MM.1S (cell line): ENCODE results near the gene SLC30A4.

Source experiments
- EZH2 ChIP-seq: fragments of 300-600 bp; sonication (generic); optimal IDR thresholded peaks from 2 replicates; pipeline ENCODE3; 2017; ENCODE audit warnings: low read depth, mild to moderate bottlenecking, antibody characterized with exemption, low read length, mixed read lengths
- TF ChIP-seq, protein P1 (sequence below): fragments of 300-600 bp; sonication (generic); IDR thresholded peaks from 2 replicates; pipeline ENCODE4 v1.5.1; 2016; ENCODE audit warnings: antibody characterized with exemption, low read length, mixed read lengths

DNA sequence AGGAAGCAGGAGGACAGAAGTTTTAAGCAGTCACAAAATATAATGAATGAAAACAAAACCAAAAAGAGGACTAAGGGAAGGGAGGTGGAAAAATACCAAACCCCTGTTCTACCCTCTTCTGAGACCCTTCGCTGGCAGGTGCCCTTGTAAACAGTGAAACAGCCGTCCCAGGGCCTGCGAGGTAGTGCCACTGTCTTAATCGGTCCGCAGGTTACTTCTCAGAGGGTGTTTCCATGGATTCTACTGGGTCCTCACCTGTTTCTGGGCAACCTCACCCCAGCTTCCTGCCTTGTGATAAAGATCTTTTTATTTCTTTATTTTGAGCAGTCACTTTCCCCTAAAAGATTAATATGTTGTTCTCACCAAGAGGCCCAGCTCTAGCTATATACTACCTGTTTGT is 65.3 kb downstream of the SLC30A4 start:
- no peak for TF ChIP-seq EZH2
- TF ChIP-seq, protein P1, sequence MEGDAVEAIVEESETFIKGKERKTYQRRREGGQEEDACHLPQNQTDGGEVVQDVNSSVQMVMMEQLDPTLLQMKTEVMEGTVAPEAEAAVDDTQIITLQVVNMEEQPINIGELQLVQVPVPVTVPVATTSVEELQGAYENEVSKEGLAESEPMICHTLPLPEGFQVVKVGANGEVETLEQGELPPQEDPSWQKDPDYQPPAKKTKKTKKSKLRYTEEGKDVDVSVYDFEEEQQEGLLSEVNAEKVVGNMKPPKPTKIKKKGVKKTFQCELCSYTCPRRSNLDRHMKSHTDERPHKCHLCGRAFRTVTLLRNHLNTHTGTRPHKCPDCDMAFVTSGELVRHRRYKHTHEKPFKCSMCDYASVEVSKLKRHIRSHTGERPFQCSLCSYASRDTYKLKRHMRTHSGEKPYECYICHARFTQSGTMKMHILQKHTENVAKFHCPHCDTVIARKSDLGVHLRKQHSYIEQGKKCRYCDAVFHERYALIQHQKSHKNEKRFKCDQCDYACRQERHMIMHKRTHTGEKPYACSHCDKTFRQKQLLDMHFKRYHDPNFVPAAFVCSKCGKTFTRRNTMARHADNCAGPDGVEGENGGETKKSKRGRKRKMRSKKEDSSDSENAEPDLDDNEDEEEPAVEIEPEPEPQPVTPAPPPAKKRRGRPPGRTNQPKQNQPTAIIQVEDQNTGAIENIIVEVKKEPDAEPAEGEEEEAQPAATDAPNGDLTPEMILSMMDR: no peak
